ENCODE data around the gene HECTD2. TPM values are rescaled to one million over a fixed set of nuclear protein-coding genes. Genes with fewer than 3 reads are reported as not detected.
"Not testable (repeated sequence)": the region's sequence is repeated elsewhere in the genome, so short reads cannot be mapped to it uniquely, and the experiment has no call there.

The HECTD2 gene
- total and polyA plus RNA-seq, 3 donors from 2014 or later, result 9.0 to 22.3 (median 20.3) TPM

GRCh38 chr10:91559750-91560149 lies 149.6 kb downstream of the HECTD2 start:
- TF ChIP-seq CTCF (IDR thresholded peaks at IDR 0.05), result no peak
- no peak for TF ChIP-seq POLR2A (IDR thresholded peaks at IDR 0.05)
- Histone ChIP-seq H3K27me3 (no peaks in the 10 kb centered on the region), H3K4me1 (no peaks in the 10 kb centered on the region), H3K36me3 (ENCODE audit: low read depth, missing control alignments) (no peaks in the 10 kb centered on the region), H3K27ac (no peak overlapping the region), H3K4me3 (no peak overlapping the region), H3K9me3 (no peaks in the 10 kb centered on the region)
- intact Hi-C loops (cut with DNase I; ENCODE audit: low total_unique reads), result no loop called here
- 87 to 94% methylated on average over 2 of the region's 2 CpGs for WGBS, 2 donors
- DNase-seq, result no peak

GRCh38 chr10:91560827-91561226 lies 150.7 kb downstream of the HECTD2 start:
- H3K4me1 ChIP-seq; DNase-seq; H3K36me3 ChIP-seq (ENCODE audit: low read depth, missing control alignments); H3K27ac ChIP-seq; H3K27me3 ChIP-seq; H3K4me3 ChIP-seq; H3K9me3 ChIP-seq; intact Hi-C loops (cut with DNase I; ENCODE audit: low total_unique reads): not testable (repeated sequence)
- 66 to 85% methylated on average over 3 of the region's 3 CpGs for whole genome bisulfite sequencing, 2 donors

- Histone ChIP-seq H3K9me3 (no peaks in the 10 kb centered on the region), H3K4me1 (no peaks in the 10 kb centered on the region), H3K27ac (no peak overlapping the region), H3K4me3 (no peak overlapping the region), H3K36me3 (ENCODE audit: low read depth, missing control alignments) (no peaks in the 10 kb centered on the region), H3K27me3 (no peaks in the 10 kb centered on the region)
- intact Hi-C loops (cut with DNase I; ENCODE audit: low total_unique reads), result no loop called here
- TF ChIP-seq POLR2A (IDR thresholded peaks at IDR 0.05), result no peak
- no peak for TF ChIP-seq CTCF (IDR thresholded peaks at IDR 0.05)
- WGBS, 2 donors, result 86 to 91% methylated on average over 2 of the region's 2 CpGs
- DNase-seq, result no peak
These were observed 152.9 kb downstream of the HECTD2 start for GRCh38 chr10:91562839-91563581.

- H3K4me1 ChIP-seq, result no peaks in the 10 kb centered on the region
- 99 to 100% methylated on average over 3 of the region's 3 CpGs for WGBS, 2 donors
- DNase-seq, result no peak
- H3K4me3 ChIP-seq, result no peak overlapping the region
- H3K27me3 ChIP-seq, result no peaks in the 10 kb centered on the region
- H3K9me3 ChIP-seq, result no peaks in the 10 kb centered on the region
- no peak overlapping the region for H3K27ac ChIP-seq
- H3K36me3 ChIP-seq (ENCODE audit: low read depth, missing control alignments), result no peaks in the 10 kb centered on the region
- intact Hi-C loops (cut with DNase I; ENCODE audit: low total_unique reads), result no loop called here
- TF ChIP-seq POLR2A (IDR thresholded peaks at IDR 0.05) (no peak), CTCF (IDR thresholded peaks at IDR 0.05) (no peak)
These were observed 153.9 kb downstream of the HECTD2 start for GRCh38 chr10:91564026-91564425.

Small RNAs within 50 kb of the gene (small RNA-seq; reads per million reads assigned to genes)
- gene AL161798.1, result 0 reads per million in 2 donors
- gene RPS27P1, result 0 reads per million in 2 donors

Other genes with a start within 250 kb of the HECTD2 start
- gene PCGF5, start 189.7 kb upstream of the HECTD2 start, total RNA-seq, result 10 to 100 TPM; 36.8 to 50.2 TPM
- gene PCGF5, start 189.7 kb upstream of the HECTD2 start, polyA plus RNA-seq (ENCODE audit: insufficient read depth, low read depth, low replicate concordance), result 68.9 TPM
- gene PPP1R3C, start 222.7 kb downstream of the HECTD2 start, total RNA-seq, result 1 to 10 TPM; 4.7 to 5.8 TPM
- gene PPP1R3C, start 222.7 kb downstream of the HECTD2 start, polyA plus RNA-seq (ENCODE audit: insufficient read depth, low read depth, low replicate concordance), result 9.7 TPM